Measurements from ENCODE around the gene CTXND1.
A peak's percentile ranks its signal among the peaks of the same experiment; 100 is the strongest.

CTXND1 gene

GRCh38 chr15:80242132-80242769, 9.8 kb downstream of the CTXND1 start:
- Mint-ChIP-seq H3K4me1 (ENCODE audit: low read depth) (no peaks in the 10 kb centered on the region), H3K27me3 (peaks cover 44% of the 10 kb centered on the region), H3K4me3 (no peak overlapping the region), H3K27ac (no peak overlapping the region), H3K36me3 (ENCODE audit: low read depth) (no peaks in the 10 kb centered on the region), H3K9me3 (no peaks in the 10 kb centered on the region)
- DNase-seq: no peak

GRCh38 chr15:80241508-80241907, 10.5 kb downstream of the CTXND1 start:
- peaks cover 37% of the 10 kb centered on the region for H3K27me3 Mint-ChIP-seq
- no peak overlapping the region for H3K27ac Mint-ChIP-seq
- DNase-seq: no peak
- H3K36me3 Mint-ChIP-seq (ENCODE audit: low read depth): no peaks in the 10 kb centered on the region
- no peaks in the 10 kb centered on the region for H3K4me1 Mint-ChIP-seq (ENCODE audit: low read depth)
- H3K9me3 Mint-ChIP-seq: no peaks in the 10 kb centered on the region
- no peak overlapping the region for H3K4me3 Mint-ChIP-seq

- Mint-ChIP-seq H3K4me1 (ENCODE audit: low read depth) (no peaks in the 10 kb centered on the region), H3K27me3 (peaks cover 37% of the 10 kb centered on the region)
Observed at GRCh38 chr15:80240276-80240675, 11.7 kb downstream of the CTXND1 start.

GRCh38 chr15:80234883-80235282, 17.1 kb downstream of the CTXND1 start:
- Mint-ChIP-seq H3K9me3 (no peaks in the 10 kb centered on the region), H3K27ac (no peak overlapping the region), H3K4me1 (ENCODE audit: low read depth) (no peaks in the 10 kb centered on the region), H3K27me3 (peaks cover 35% of the 10 kb centered on the region), H3K4me3 (no peak overlapping the region), H3K36me3 (ENCODE audit: low read depth) (no peaks in the 10 kb centered on the region)
- peak; percentile 61 for DNase-seq

More at GRCh38 chr15:80240276-80240675, 11.7 kb downstream of the CTXND1 start:
- Mint-ChIP-seq H3K4me3 (no peak overlapping the region), H3K9me3 (no peaks in the 10 kb centered on the region), H3K36me3 (ENCODE audit: low read depth) (no peaks in the 10 kb centered on the region), H3K27ac (no peak overlapping the region)
- DNase-seq: no peak

- Mint-ChIP-seq H3K27ac (no peak overlapping the region), H3K9me3 (no peaks in the 10 kb centered on the region), H3K27me3 (peaks cover 42% of the 10 kb centered on the region), H3K4me3 (no peak overlapping the region), H3K36me3 (ENCODE audit: low read depth) (no peaks in the 10 kb centered on the region), H3K4me1 (ENCODE audit: low read depth) (no peaks in the 10 kb centered on the region)
- no peak for DNase-seq
Observed at GRCh38 chr15:80233581-80233980, 18.4 kb downstream of the CTXND1 start.

- Mint-ChIP-seq H3K4me3 (no peak overlapping the region), H3K27me3 (peaks cover 52% of the 10 kb centered on the region), H3K36me3 (ENCODE audit: low read depth) (no peaks in the 10 kb centered on the region), H3K9me3 (no peaks in the 10 kb centered on the region), H3K4me1 (ENCODE audit: low read depth) (no peaks in the 10 kb centered on the region), H3K27ac (no peak overlapping the region)
- no peak for DNase-seq
Observed at GRCh38 chr15:80231371-80231770, 20.6 kb downstream of the CTXND1 start.

- H3K27me3 Mint-ChIP-seq: peaks cover 52% of the 10 kb centered on the region
- no peak overlapping the region for H3K4me3 Mint-ChIP-seq
- H3K27ac Mint-ChIP-seq: no peak overlapping the region
- DNase-seq: no peak
- no peaks in the 10 kb centered on the region for H3K36me3 Mint-ChIP-seq (ENCODE audit: low read depth)
- H3K4me1 Mint-ChIP-seq (ENCODE audit: low read depth): no peaks in the 10 kb centered on the region
- H3K9me3 Mint-ChIP-seq: no peaks in the 10 kb centered on the region
Observed at GRCh38 chr15:80228959-80229610, 22.9 kb downstream of the CTXND1 start.

GRCh38 chr15:80219955-80220354, 32.1 kb downstream of the CTXND1 start:
- H3K4me3 Mint-ChIP-seq: no peak overlapping the region
- H3K36me3 Mint-ChIP-seq (ENCODE audit: low read depth): no peaks in the 10 kb centered on the region
- no peak for DNase-seq
- H3K9me3 Mint-ChIP-seq: no peaks in the 10 kb centered on the region
- peaks cover 27% of the 10 kb centered on the region for H3K27me3 Mint-ChIP-seq
- no peaks in the 10 kb centered on the region for H3K4me1 Mint-ChIP-seq (ENCODE audit: low read depth)
- H3K27ac Mint-ChIP-seq: no peak overlapping the region

GRCh38 chr15:80217327-80217900, 34.6 kb downstream of the CTXND1 start:
- DNase-seq: no peak
- Mint-ChIP-seq H3K27ac (no peak overlapping the region), H3K9me3 (no peaks in the 10 kb centered on the region), H3K4me3 (no peak overlapping the region), H3K36me3 (ENCODE audit: low read depth) (no peaks in the 10 kb centered on the region), H3K27me3 (peaks cover 23% of the 10 kb centered on the region), H3K4me1 (ENCODE audit: low read depth) (no peaks in the 10 kb centered on the region)

- H3K4me1 Mint-ChIP-seq (ENCODE audit: low read depth): no peaks in the 10 kb centered on the region
- no peak overlapping the region for H3K4me3 Mint-ChIP-seq
- peaks cover 24% of the 10 kb centered on the region for H3K27me3 Mint-ChIP-seq
- H3K9me3 Mint-ChIP-seq: no peaks in the 10 kb centered on the region
- DNase-seq: no peak
- H3K27ac Mint-ChIP-seq: no peak overlapping the region
- H3K36me3 Mint-ChIP-seq (ENCODE audit: low read depth): no peaks in the 10 kb centered on the region
Observed at GRCh38 chr15:80216911-80217310, 35.1 kb downstream of the CTXND1 start.

GRCh38 chr15:80216141-80216540, 35.9 kb downstream of the CTXND1 start:
- Mint-ChIP-seq H3K9me3 (no peaks in the 10 kb centered on the region), H3K27me3 (peaks cover 24% of the 10 kb centered on the region), H3K36me3 (ENCODE audit: low read depth) (no peaks in the 10 kb centered on the region), H3K4me3 (no peak overlapping the region), H3K4me1 (ENCODE audit: low read depth) (no peaks in the 10 kb centered on the region), H3K27ac (no peak overlapping the region)
- no peak for DNase-seq

GRCh38 chr15:80214910-80215309, 37.1 kb downstream of the CTXND1 start:
- no peak for DNase-seq
- peaks cover 26% of the 10 kb centered on the region for H3K27me3 Mint-ChIP-seq
- H3K4me1 Mint-ChIP-seq (ENCODE audit: low read depth): no peaks in the 10 kb centered on the region
- no peaks in the 10 kb centered on the region for H3K9me3 Mint-ChIP-seq
- no peaks in the 10 kb centered on the region for H3K36me3 Mint-ChIP-seq (ENCODE audit: low read depth)
- H3K27ac Mint-ChIP-seq: no peak overlapping the region
- no peak overlapping the region for H3K4me3 Mint-ChIP-seq

- Mint-ChIP-seq H3K27me3 (peaks cover 41% of the 10 kb centered on the region), H3K4me3 (no peak overlapping the region), H3K9me3 (no peaks in the 10 kb centered on the region), H3K36me3 (ENCODE audit: low read depth) (no peaks in the 10 kb centered on the region), H3K27ac (no peak overlapping the region), H3K4me1 (ENCODE audit: low read depth) (no peaks in the 10 kb centered on the region)
- DNase-seq: no peak
Observed at GRCh38 chr15:80211976-80212375, 40.0 kb downstream of the CTXND1 start.

- Mint-ChIP-seq H3K36me3 (ENCODE audit: low read depth) (no peaks in the 10 kb centered on the region), H3K4me1 (ENCODE audit: low read depth) (no peaks in the 10 kb centered on the region), H3K4me3 (no peak overlapping the region), H3K27me3 (peaks cover 39% of the 10 kb centered on the region), H3K9me3 (no peaks in the 10 kb centered on the region), H3K27ac (no peak overlapping the region)
- DNase-seq: no peak
Observed at GRCh38 chr15:80210611-80211573, 41.1 kb downstream of the CTXND1 start.

Measured in activated T-cell treated with anti-CD3 and anti-CD28 coated beads, Interleukin-2, amount 50 U/mL, for 24 hours (primary cell).